ENCODE data around the gene E2F2. TPM values are rescaled to one million over a fixed set of nuclear protein-coding genes. Genes with fewer than 3 reads are reported as not detected.
A peak's percentile ranks its signal among the peaks of the same experiment; 100 is the strongest.

The E2F2 gene, protein sequence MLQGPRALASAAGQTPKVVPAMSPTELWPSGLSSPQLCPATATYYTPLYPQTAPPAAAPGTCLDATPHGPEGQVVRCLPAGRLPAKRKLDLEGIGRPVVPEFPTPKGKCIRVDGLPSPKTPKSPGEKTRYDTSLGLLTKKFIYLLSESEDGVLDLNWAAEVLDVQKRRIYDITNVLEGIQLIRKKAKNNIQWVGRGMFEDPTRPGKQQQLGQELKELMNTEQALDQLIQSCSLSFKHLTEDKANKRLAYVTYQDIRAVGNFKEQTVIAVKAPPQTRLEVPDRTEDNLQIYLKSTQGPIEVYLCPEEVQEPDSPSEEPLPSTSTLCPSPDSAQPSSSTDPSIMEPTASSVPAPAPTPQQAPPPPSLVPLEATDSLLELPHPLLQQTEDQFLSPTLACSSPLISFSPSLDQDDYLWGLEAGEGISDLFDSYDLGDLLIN
- 10 to 100 TPM in 1 of 2 donors, 1 to 10 TPM in 1; 8.2 to 32.9 TPM for total RNA-seq

DNA sequence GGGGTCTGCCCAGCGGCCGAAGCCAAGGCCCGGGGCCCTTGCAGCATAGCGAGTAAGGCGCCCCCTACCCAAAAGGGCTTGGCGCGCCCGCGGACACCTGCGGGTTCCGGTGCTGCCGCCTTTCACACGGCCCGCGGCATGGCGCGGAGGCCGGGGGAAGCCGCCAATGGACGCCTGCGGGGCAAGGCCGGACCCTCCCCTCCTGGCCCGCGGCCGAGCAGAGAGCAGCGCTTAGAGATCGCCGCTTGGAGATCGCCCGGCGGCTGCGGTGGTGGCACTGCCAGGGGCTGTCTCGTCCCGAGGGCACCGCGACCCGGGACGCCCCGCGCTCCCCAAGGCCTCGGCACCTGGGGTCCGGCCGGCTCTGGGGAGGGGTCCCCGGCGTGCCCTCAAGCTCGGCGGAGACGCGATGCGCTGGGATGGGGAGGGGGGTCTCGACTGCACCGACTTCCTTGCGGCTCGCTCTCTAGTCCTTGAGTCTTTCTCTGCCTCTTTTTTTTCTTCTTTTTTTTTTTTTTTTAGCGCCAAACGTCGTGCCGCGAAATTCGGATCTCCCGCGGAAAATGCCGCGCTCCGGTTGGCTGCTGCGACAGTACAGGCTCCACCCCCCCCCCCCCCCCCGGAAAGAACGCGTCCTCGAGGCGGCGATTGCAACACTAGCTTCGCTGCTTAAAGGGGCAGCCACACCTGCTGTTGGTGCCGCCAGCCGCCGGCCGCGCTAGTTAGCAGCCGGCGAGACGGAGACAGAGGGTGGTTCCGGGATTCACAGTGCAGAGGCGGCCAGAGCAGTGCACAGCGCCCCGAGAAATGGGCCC, at the start of gene E2F2:
Gene E2F2 (minus strand): TSS at position 487 of the 815 bp plus-strand sequence. CDS start 440 bp downstream, at position 47.
- TF ChIP-seq, protein P1, sequence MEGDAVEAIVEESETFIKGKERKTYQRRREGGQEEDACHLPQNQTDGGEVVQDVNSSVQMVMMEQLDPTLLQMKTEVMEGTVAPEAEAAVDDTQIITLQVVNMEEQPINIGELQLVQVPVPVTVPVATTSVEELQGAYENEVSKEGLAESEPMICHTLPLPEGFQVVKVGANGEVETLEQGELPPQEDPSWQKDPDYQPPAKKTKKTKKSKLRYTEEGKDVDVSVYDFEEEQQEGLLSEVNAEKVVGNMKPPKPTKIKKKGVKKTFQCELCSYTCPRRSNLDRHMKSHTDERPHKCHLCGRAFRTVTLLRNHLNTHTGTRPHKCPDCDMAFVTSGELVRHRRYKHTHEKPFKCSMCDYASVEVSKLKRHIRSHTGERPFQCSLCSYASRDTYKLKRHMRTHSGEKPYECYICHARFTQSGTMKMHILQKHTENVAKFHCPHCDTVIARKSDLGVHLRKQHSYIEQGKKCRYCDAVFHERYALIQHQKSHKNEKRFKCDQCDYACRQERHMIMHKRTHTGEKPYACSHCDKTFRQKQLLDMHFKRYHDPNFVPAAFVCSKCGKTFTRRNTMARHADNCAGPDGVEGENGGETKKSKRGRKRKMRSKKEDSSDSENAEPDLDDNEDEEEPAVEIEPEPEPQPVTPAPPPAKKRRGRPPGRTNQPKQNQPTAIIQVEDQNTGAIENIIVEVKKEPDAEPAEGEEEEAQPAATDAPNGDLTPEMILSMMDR (IDR thresholded peaks at IDR 0.05): no peak
- H3K4me1 ChIP-seq: peaks cover 21% of the 10 kb centered on the region
- DNase-seq: peak; percentile 86
- H3K9ac ChIP-seq (ENCODE audit: low read depth in 2 of 2, low read length in 2 of 2): peak within 1 kb of the TSS; percentile 80 to 86
- H3K36me3 ChIP-seq: no peaks in the 10 kb centered on the region
- intact Hi-C loops (cut with DNase I): no loop called here
- no peaks in the 10 kb centered on the region for H3K27me3 ChIP-seq
- no peaks in the 10 kb centered on the region for H3K9me3 ChIP-seq
- H3K27ac ChIP-seq: peak within 1 kb of the TSS; percentile 82
- H3K4me3 ChIP-seq: peak within 1 kb of the TSS; percentile 63

DNA sequence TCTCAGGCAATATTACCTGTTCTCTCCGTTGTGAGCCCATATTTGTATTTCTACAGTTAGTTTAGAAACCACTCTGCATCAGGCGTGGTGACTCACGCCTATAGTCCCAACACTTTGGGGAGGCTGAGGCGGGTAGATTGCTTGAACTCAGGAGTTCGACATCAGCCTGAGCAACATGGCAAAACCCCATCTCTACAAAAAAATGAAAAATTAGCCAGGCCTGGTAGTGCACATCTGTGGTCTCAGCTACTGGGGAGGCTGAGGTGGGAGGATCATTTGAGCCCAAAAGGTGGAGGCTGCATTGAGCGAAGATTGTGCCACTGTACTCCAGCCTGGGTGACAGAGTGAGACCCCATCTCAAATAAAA, 47.9 kb upstream of the E2F2 start:
- no peaks in the 10 kb centered on the region for H3K27me3 ChIP-seq
- no peaks in the 10 kb centered on the region for H3K4me1 ChIP-seq
- DNase-seq: no peak
- no peak overlapping the region for H3K27ac ChIP-seq
- TF ChIP-seq, protein P1 (IDR thresholded peaks at IDR 0.05): no peak
- no peaks in the 10 kb centered on the region for H3K9me3 ChIP-seq
- no peak overlapping the region for H3K9ac ChIP-seq (ENCODE audit: low read depth in 2 of 2, low read length in 2 of 2)
- H3K36me3 ChIP-seq: no peaks in the 10 kb centered on the region
- H3K4me3 ChIP-seq: no peak overlapping the region
- intact Hi-C loops (cut with DNase I): no loop called here

DNA sequence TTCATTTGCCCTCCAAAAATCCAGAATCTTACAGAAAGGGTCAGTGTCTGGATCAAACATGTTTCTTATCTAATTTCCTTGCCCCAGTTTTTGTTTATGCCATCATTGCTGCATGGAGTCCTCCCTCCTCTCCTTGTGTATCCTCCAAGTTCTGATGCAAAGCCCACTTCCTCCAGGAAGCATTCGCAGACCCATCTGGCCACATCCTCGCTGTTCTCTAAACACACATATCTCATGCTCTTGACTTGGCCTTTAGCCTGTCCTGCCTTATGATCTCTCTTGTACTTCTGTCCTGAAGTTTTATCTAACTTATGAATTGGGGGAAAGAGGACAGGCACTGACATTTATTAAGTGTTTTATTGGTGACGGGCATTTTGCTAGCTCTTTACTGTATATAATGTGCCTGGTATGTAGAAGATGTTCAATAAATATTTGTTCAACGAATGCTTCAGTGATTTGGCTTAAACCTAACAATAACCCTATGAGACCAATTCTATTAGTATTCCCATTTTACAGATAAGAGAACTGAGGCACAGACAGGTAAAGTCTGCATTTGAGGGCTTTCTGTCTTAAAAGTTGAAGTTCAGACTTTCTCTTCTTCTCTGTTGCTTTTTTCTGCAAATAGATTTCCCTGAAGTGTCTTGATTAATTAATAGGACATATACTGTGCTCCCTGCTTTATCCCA, 47.4 kb upstream of the E2F2 start:
- DNase-seq: no peak
- peak overlapping the region; percentile 59 for H3K27ac ChIP-seq
- no peaks in the 10 kb centered on the region for H3K36me3 ChIP-seq
- intact Hi-C loops (cut with DNase I): no loop called here
- H3K4me3 ChIP-seq: no peak overlapping the region
- no peaks in the 10 kb centered on the region for H3K27me3 ChIP-seq
- no peaks in the 10 kb centered on the region for H3K4me1 ChIP-seq
- H3K9me3 ChIP-seq: no peaks in the 10 kb centered on the region
- TF ChIP-seq, protein P1 (IDR thresholded peaks at IDR 0.05): no peak
- H3K9ac ChIP-seq (ENCODE audit: low read depth in 2 of 2, low read length in 2 of 2): no peak overlapping the region

DNA sequence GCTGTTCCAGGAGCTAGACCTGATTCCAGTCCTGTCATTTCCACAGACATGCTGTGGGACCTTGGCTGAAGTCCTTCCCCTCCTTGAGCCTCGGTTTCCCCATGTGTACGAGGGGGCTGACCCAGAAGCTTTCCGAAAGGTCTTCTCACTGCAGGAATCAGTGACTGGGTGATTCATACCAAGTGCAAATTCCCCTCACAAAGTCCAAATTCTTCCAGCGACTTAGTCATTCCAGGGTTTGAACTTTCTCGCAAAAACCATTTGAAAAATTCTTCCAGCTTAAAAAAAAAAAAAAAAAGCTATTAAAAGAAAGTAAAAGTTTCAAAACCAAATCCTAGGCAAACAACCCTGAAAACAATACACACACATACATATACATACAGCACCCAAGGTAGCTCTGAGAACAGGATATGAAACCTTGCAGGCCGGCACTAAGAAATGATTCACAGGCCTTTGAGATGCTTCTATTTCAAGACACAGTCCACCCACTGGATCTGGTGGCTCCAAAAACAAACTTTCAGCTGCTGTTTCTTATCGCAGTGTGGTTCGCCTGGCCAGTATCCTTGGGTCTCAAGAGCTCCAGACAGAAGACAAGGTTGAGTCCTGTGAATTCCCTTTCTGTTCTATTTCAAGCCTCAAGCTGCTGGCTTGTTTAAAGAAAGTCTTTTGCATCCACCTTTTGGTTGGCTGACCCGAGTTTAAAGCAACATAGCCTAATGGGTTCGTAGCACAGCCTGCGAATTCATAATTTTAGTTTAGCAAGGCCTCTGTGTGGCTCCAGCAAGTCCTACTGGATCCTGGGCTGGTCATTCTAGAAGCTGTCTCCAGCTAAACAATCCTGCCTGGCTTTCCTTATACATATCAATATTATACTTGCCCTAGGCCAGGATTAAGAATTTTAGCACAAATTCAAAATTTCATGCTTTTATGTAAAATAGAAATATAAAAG, 46.3 kb upstream of the E2F2 start:
- H3K27ac ChIP-seq: peak overlapping the region; percentile 59
- no peak overlapping the region for H3K9ac ChIP-seq (ENCODE audit: low read depth in 2 of 2, low read length in 2 of 2)
- intact Hi-C loops (cut with DNase I): no loop called here
- no peaks in the 10 kb centered on the region for H3K9me3 ChIP-seq
- no peaks in the 10 kb centered on the region for H3K36me3 ChIP-seq
- TF ChIP-seq, protein P1 (IDR thresholded peaks at IDR 0.05): no peak
- H3K4me3 ChIP-seq: no peak overlapping the region
- H3K4me1 ChIP-seq: no peaks in the 10 kb centered on the region
- no peaks in the 10 kb centered on the region for H3K27me3 ChIP-seq
- DNase-seq: no peak

Data from colonic mucosa (tissue), 4 donors.